Measurements from ENCODE around the gene B4GALT2. TPM values are rescaled to one million over a fixed set of nuclear protein-coding genes. Genes with fewer than 3 reads are reported as not detected.
A peak's percentile ranks its signal among the peaks of the same experiment; 100 is the strongest.

B4GALT2 gene
- total RNA-seq, 1 experiment from 2014 or later = 31.5 TPM

GRCh38 chr1:43933386-43934100 is 45.5 kb upstream of the B4GALT2 start, which contains the start of gene ARTN:
TSS of gene ARTN (plus strand) at chr1:43933801. CDS start at chr1:43935657, 1,856 bp downstream.
- Histone ChIP-seq H3K9me3 (no peaks in the 10 kb centered on the region), H3K27me3 (replicated peaks; ENCODE audit: control insufficient read depth, insufficient read depth, low read length) (no peaks in the 10 kb centered on the region), H3K4me3 (ENCODE audit: low read depth, low read length) (peak within 1 kb of the TSS; percentile 37), H3K36me3 (ENCODE audit: control insufficient read depth, insufficient read depth, low read length) (no peaks in the 10 kb centered on the region), H3K4me1 (peaks cover 9% of the 10 kb centered on the region)
- BruUV-seq (replicated peaks) = no TSS peak
- Mint-ChIP-seq H3K4me3 (ENCODE audit: unreplicated experiment) (peak within 1 kb of the TSS; percentile 61), H3K36me3 (ENCODE audit: insufficient read depth, unreplicated experiment) (no peaks in the 10 kb centered on the region), H3K9me3 (ENCODE audit: unreplicated experiment) (no peaks in the 10 kb centered on the region), H3K27ac (ENCODE audit: unreplicated experiment) (no peak within 1 kb of the TSS), H3K4me1 (ENCODE audit: low read depth, unreplicated experiment) (no peaks in the 10 kb centered on the region), H3K27me3 (ENCODE audit: insufficient read depth, unreplicated experiment) (no peaks in the 10 kb centered on the region)
- TF ChIP-seq, protein P1, sequence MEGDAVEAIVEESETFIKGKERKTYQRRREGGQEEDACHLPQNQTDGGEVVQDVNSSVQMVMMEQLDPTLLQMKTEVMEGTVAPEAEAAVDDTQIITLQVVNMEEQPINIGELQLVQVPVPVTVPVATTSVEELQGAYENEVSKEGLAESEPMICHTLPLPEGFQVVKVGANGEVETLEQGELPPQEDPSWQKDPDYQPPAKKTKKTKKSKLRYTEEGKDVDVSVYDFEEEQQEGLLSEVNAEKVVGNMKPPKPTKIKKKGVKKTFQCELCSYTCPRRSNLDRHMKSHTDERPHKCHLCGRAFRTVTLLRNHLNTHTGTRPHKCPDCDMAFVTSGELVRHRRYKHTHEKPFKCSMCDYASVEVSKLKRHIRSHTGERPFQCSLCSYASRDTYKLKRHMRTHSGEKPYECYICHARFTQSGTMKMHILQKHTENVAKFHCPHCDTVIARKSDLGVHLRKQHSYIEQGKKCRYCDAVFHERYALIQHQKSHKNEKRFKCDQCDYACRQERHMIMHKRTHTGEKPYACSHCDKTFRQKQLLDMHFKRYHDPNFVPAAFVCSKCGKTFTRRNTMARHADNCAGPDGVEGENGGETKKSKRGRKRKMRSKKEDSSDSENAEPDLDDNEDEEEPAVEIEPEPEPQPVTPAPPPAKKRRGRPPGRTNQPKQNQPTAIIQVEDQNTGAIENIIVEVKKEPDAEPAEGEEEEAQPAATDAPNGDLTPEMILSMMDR (IDR thresholded peaks at IDR 0.05; ENCODE audit: insufficient read depth in 1 of 2, low read depth in 1 of 2, low read length in 1 of 2, severe bottlenecking in 1 of 2, unreplicated experiment in 1 of 2) = no peak
- no peak for DNase-seq
- intact Hi-C loops (cut with micrococcal nuclease; ENCODE audit: unreplicated experiment) = loop anchor here (1.0 kb wide), 2 partner anchors 170 to 404 kb away; no protein-coding TSS in a partner anchor
- CTCF ChIA-PET = interaction anchor here (0.5 to 3.5 kb wide), 4 partner anchors 10 to 170 kb away, joined by 3 to 66 read pairs (median 6); no protein-coding TSS in a partner anchor
- POLR2A ChIA-PET = no interaction called here

DNA sequence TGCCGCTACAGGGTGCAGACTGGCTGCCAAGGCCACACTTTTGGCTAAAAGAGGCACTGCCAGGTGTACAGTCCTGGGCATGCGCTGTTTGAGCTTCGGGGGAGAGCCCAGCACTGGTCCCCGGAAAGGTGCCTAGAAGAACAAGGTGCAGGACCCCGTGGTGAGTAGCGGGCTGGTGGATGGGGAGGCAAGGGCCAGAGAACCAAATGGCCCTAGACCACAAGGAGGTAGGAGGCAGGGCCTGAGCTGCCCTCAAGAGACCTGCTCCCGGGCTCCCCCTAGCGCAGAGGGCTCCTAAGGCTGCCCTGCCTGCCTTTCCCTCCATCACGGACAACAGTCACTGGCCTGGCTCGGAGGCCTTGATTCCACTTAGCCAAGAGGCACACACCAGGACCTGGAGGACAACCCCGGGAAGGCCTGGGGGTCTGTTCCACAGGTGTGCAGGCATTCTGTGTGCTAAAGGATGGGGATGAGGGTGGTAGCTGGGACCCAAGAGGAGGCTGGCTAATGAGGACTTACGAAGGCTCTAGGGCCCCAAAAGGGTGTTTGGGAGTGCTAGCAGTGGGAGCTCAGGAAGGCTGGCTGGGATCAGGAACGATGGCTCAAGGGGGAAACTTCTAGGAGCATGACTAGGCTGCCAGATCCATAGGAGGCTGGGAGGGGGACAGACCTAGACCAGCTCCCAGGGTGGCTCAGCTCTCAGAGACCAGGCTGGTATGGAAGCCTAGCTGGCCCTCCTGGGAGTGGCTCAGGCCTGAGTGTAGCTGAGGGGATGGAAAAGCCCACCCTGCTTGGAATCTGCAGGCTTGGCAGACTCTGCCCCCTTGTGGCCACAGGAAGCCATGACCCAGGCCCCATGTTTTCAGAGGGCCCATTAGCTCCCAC is 44.7 kb upstream of the B4GALT2 start:
- no TSS peak for BruUV-seq (replicated peaks)
- Mint-ChIP-seq H3K9me3 (ENCODE audit: unreplicated experiment) (no peaks in the 10 kb centered on the region), H3K27ac (ENCODE audit: unreplicated experiment) (no peak overlapping the region), H3K4me1 (ENCODE audit: low read depth, unreplicated experiment) (no peaks in the 10 kb centered on the region), H3K36me3 (ENCODE audit: insufficient read depth, unreplicated experiment) (no peaks in the 10 kb centered on the region), H3K27me3 (ENCODE audit: insufficient read depth, unreplicated experiment) (no peaks in the 10 kb centered on the region), H3K4me3 (ENCODE audit: unreplicated experiment) (peak overlapping the region; percentile 61)
- H3K27me3 ChIP-seq (replicated peaks; ENCODE audit: control insufficient read depth, insufficient read depth, low read length) = no peaks in the 10 kb centered on the region
- no peak overlapping the region for H3K4me3 ChIP-seq (ENCODE audit: low read depth, low read length)
- ChIA-PET POLR2A (no interaction called here), CTCF (interaction anchor here (0.6 to 3.5 kb wide), 17 partner anchors 9 to 1104 kb away, joined by 3 to 66 read pairs (median 4); partner anchors contain the start of genes ATP6V0B, DPH2, IPO13 and KDM4A)
- no peaks in the 10 kb centered on the region for H3K9me3 ChIP-seq
- H3K36me3 ChIP-seq (ENCODE audit: control insufficient read depth, insufficient read depth, low read length) = no peaks in the 10 kb centered on the region
- intact Hi-C loops (cut with micrococcal nuclease; ENCODE audit: unreplicated experiment) = loop anchor here (1.0 kb wide), 2 partner anchors 171 to 405 kb away; no protein-coding TSS in a partner anchor
- DNase-seq = peak; percentile 59 to 63
- TF ChIP-seq, protein P1 (IDR thresholded peaks at IDR 0.05; ENCODE audit: insufficient read depth in 1 of 2, low read depth in 1 of 2, low read length in 1 of 2, severe bottlenecking in 1 of 2, unreplicated experiment in 1 of 2) = peak; percentile 61 to 72
- H3K4me1 ChIP-seq = peaks cover 9% of the 10 kb centered on the region

- Histone ChIP-seq H3K4me3 (ENCODE audit: low read depth, low read length) (no peak overlapping the region), H3K36me3 (ENCODE audit: control insufficient read depth, insufficient read depth, low read length) (no peaks in the 10 kb centered on the region), H3K4me1 (peaks cover 9% of the 10 kb centered on the region), H3K27me3 (replicated peaks; ENCODE audit: control insufficient read depth, insufficient read depth, low read length) (no peaks in the 10 kb centered on the region), H3K9me3 (no peaks in the 10 kb centered on the region)
- Mint-ChIP-seq H3K36me3 (ENCODE audit: insufficient read depth, unreplicated experiment) (no peaks in the 10 kb centered on the region), H3K4me3 (ENCODE audit: unreplicated experiment) (no peak overlapping the region), H3K27ac (ENCODE audit: unreplicated experiment) (no peak overlapping the region), H3K9me3 (ENCODE audit: unreplicated experiment) (no peaks in the 10 kb centered on the region), H3K27me3 (ENCODE audit: insufficient read depth, unreplicated experiment) (no peaks in the 10 kb centered on the region), H3K4me1 (ENCODE audit: low read depth, unreplicated experiment) (no peaks in the 10 kb centered on the region)
- ChIA-PET CTCF (interaction anchor here (0.6 to 3.5 kb wide), 16 partner anchors 8 to 1104 kb away, joined by 3 to 66 read pairs (median 4); partner anchors contain the start of genes ATP6V0B, DPH2, IPO13 and KDM4A), POLR2A (no interaction called here)
- TF ChIP-seq, protein P1 (IDR thresholded peaks at IDR 0.05; ENCODE audit: insufficient read depth in 1 of 2, low read depth in 1 of 2, low read length in 1 of 2, severe bottlenecking in 1 of 2, unreplicated experiment in 1 of 2) = no peak
- intact Hi-C loops (cut with micrococcal nuclease; ENCODE audit: unreplicated experiment) = loop anchor here (1.0 kb wide), 2 partner anchors 172 to 406 kb away; no protein-coding TSS in a partner anchor
- no TSS peak for BruUV-seq (replicated peaks)
- no peak for DNase-seq
Observed at GRCh38 chr1:43934986-43935324, 44.1 kb upstream of the B4GALT2 start.

Measured in Caco-2 (cell line).